ENCODE data around the gene PPP1R3C.

The PPP1R3C gene

DNA sequence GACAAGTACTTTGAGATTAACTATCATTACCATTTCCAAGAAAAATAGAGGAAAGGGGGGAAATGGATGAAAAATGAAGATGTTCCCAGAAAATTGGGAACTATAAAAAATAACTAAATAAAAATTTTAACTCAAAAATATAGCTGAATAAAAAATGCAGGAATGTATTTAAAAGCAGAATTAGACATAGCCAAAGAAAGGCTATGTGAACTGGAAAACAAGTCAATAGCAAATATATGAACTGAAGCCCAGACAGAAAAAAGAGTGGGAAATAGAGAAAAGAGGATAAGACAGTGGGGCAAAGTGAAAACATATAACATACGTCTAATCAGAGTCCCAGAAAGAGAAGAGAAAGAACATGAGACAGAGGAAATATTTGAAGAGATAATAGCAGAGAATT, 10.3 kb downstream of the PPP1R3C start:
- no peak overlapping the region for H3K4me3 ChIP-seq (ENCODE audit: low read length)
- no peak for DNase-seq (ENCODE audit: low read depth)
- TF ChIP-seq, protein P1, sequence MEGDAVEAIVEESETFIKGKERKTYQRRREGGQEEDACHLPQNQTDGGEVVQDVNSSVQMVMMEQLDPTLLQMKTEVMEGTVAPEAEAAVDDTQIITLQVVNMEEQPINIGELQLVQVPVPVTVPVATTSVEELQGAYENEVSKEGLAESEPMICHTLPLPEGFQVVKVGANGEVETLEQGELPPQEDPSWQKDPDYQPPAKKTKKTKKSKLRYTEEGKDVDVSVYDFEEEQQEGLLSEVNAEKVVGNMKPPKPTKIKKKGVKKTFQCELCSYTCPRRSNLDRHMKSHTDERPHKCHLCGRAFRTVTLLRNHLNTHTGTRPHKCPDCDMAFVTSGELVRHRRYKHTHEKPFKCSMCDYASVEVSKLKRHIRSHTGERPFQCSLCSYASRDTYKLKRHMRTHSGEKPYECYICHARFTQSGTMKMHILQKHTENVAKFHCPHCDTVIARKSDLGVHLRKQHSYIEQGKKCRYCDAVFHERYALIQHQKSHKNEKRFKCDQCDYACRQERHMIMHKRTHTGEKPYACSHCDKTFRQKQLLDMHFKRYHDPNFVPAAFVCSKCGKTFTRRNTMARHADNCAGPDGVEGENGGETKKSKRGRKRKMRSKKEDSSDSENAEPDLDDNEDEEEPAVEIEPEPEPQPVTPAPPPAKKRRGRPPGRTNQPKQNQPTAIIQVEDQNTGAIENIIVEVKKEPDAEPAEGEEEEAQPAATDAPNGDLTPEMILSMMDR (conservative IDR thresholded peaks at IDR 0.05; ENCODE audit: low read depth, low read length): no peak

DNA sequence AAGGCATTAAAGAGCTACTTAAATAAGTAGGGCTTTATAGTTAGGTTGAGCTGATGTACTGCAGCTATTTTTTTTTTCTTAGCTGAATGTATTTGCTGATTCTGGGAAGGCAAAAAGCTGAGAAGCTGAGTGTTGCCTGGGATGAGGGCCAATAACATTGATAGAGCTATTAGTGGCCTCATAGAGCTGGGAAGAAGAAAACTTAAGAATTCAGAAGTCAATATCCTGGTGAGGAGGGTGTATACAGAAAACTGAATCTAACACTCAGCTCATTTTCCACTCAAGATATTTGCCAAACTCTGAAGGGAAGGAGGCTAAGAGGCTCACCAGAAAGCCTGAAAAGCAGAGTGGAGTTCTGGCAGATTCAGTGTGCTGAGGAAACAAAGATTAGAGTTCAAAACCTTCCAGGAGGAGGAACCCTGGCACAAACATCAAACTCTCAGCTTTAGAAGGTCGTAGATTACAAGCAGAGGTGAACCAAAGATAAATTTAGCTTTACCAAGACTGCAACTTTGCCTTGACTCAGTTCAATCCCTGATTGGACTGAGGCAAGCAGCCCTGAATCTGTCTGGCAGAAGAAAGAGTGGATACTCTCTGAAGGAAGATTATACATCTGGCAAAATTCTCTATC, 11.3 kb downstream of the PPP1R3C start:
- H3K4me3 ChIP-seq (ENCODE audit: low read length): no peak overlapping the region
- no peak for DNase-seq (ENCODE audit: low read depth)
- TF ChIP-seq, protein P1 (conservative IDR thresholded peaks at IDR 0.05; ENCODE audit: low read depth, low read length): no peak

DNA sequence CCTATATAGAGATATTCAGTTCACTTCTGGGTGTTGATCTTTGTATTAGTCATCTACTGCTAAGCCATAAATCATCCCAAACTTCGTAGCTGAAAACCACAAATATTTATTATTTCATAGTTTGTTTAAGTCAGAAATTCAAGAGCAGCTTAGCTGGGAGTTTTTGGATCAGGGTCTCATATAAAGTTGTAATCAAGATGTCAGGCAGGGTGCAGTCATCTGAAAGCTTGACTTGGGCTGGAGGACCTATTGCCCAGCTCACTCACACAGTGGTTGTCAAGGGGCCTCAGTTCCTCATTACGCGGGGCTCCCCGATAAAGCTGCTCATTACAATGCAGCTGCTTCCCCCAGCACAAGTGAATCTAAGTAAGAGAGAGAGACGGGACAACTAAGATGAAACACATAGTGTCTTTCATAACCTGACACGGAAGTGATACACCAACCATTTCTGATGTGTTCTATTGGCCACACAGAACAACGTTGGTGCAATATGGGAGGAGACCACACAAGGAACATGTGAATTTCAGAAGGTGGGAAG, 15.7 kb downstream of the PPP1R3C start:
- H3K4me3 ChIP-seq (ENCODE audit: low read length): no peak overlapping the region
- TF ChIP-seq, protein P1 (conservative IDR thresholded peaks at IDR 0.05; ENCODE audit: low read depth, low read length): no peak
- peak; percentile 91 for DNase-seq (ENCODE audit: low read depth)

DNA sequence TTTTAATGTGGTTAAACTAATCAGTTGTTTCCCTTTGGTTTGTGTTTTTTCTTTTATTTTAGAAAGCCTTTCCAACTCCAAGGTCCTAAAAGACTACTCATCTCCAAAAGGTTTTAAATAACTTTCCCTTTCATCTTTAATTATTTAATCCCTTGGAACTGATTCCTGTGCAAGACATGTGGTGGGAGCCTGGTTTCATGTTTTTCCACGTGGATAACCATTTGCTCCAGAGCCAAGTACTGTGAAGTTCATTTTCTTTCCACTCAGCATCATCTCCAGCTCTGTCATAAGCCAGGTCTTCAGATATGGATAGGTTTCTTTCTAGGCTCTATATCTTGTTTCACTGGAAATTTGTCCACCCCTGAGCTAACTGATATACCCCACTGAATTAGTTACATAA, 16.7 kb downstream of the PPP1R3C start:
- DNase-seq (ENCODE audit: low read depth): peak; percentile 68
- TF ChIP-seq, protein P1 (conservative IDR thresholded peaks at IDR 0.05; ENCODE audit: low read depth, low read length): no peak
- no peak overlapping the region for H3K4me3 ChIP-seq (ENCODE audit: low read length)

DNA sequence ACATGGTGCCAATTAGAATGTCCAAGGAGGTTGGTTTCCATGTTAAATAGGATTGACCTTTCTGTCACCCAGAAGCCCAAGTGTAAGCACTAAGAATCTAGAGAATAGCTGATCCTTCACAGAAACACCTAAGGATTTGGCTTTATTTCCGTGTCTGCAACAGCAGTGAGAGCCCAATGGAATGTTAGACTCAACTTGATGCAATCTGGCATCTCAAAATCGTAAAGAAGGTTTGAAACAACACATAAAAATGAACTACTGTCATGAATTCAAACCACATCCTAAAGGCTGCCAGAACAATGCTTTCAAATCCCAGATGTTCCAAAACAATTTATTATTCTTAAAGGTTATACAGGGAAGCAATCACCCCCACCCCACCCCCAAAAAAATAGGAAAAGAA, 18.6 kb downstream of the PPP1R3C start:
- TF ChIP-seq, protein P1 (conservative IDR thresholded peaks at IDR 0.05; ENCODE audit: low read depth, low read length): no peak
- peak; percentile 85 for DNase-seq (ENCODE audit: low read depth)
- H3K4me3 ChIP-seq (ENCODE audit: low read length): no peak overlapping the region

DNA sequence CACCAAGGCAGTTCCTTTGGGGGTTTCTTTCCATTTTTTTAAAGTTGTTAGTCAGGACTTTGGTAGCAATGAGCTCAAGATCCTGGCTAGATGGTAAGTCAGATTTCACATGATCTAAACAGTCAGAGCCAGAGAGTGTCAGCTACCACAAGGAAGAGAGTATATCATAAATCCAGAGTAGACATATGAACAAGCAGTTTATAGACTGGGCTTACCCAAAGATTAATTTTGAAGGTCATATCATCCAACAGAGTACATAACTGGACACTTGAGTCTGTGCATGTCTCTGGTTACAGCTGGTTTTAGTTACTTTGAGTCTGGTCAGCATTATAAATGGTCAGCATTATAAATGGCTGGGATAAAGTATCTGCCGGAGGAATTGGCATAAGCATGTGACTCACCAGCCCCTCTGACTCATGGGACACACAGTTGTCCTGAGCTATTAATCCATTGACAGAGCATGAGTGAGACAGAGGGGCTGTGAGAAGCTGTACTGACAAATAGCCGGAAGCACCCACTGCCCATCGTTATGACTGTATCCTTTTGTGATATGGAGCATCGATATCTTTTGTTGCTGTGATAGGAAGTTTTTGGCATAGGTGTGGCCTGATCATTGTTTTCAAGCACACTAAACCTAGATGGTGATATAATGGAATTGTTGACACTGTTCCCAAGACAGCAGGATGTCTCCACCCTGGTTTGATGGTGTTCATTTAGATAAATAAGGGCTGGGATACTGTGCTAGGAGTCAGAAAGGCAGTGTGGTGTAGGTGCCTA, 19.3 kb downstream of the PPP1R3C start:
- H3K4me3 ChIP-seq (ENCODE audit: low read length): no peak overlapping the region
- TF ChIP-seq, protein P1 (conservative IDR thresholded peaks at IDR 0.05; ENCODE audit: low read depth, low read length): no peak
- DNase-seq (ENCODE audit: low read depth): peak; percentile 78
